HL-60 (cell line): ENCODE data around the gene NOXO1.

ENCODE experiments used
- DNase-seq, 2 experiments: peaks; one replicate each; pipeline ENCODE4 v3.0.0-alpha.2; 2010 to 2020; ENCODE audit warnings: low read depth in 1 of 2, low spot score in 1 of 2
- H3K27ac ChIP-seq: fragments of 250-450 bp; sonication (Bioruptor Pico); replicated peaks from 2 replicates; pipeline ENCODE4 v1.5.1; 2020; ENCODE audit warnings: mild to moderate bottlenecking, moderate library complexity
- H3K27me3 ChIP-seq: fragments of 250-450 bp; sonication (Bioruptor Pico); 2 replicates; pipeline ENCODE4 v1.5.1; 2021; ENCODE audit warnings: mild to moderate bottlenecking, moderate library complexity; ENCODE audit not compliant: insufficient read depth, poor library complexity, severe bottlenecking
- H3K4me3 ChIP-seq: replicated peaks from 2 replicates; pipeline ENCODE4 v1.5.1; 2011; ENCODE audit warnings: mild to moderate bottlenecking, control low read depth, low read length; ENCODE audit not compliant: insufficient read depth
- GABPA ChIP-seq: IDR thresholded peaks from 2 replicates; pipeline ENCODE4 v1.6.1; 2012; ENCODE audit warnings: low read depth
- POLR2AphosphoS5 ChIP-seq: IDR thresholded peaks from 2 replicates; pipeline ENCODE4 v1.6.1; 2012; ENCODE audit warnings: low read depth
- SPI1 ChIP-seq: IDR thresholded peaks from 2 replicates; pipeline ENCODE4 v1.6.1; 2012; ENCODE audit warnings: low read depth, mild to moderate bottlenecking, borderline replicate concordance
- TF ChIP-seq, protein P1 (sequence below): IDR thresholded peaks from 2 replicates; pipeline ENCODE4 v1.6.1; 2012; ENCODE audit warnings: low read depth; ENCODE audit not compliant: insufficient replicate concordance
- TF ChIP-seq, protein P2 (sequence below): IDR thresholded peaks from one replicate; pipeline ENCODE4 v1.5.1; 2011; ENCODE audit warnings: low read length, control low read depth, inconsistent platforms; ENCODE audit not compliant: insufficient read depth

Gene NOXO1

DNA sequence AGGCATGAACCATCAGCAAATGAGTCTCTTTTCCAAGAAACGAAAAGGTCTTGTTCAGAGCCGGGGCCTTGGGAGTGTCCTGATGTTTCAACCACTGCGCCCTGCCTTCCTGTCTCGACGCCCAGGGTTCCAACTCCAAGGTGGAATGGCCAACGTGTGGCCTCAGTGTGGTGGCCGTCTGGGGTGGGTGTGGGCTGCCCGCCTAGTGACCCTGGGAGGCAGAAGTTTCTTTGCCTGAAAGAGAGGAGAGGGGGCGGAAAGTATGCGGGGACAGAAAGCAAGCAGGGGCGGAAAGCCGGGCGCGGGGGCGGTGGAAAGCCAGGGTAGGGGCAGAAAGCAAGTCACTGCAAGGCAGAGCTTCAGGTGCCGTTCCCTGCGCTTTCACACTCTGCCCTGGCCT is 42.4 kb downstream of the NOXO1 start:
- DNase-seq, result peak in 1 of 2 experiments; percentile 29
- Histone ChIP-seq H3K27me3 (no peaks in the 10 kb centered on the region), H3K27ac (peak overlapping the region; percentile 85), H3K4me3 (no peak overlapping the region; the same call in 1 of the 2 replicates)
- TF ChIP-seq POLR2AphosphoS5 (no peak), SPI1 (no peak), GABPA (no peak)
- TF ChIP-seq, protein P1, sequence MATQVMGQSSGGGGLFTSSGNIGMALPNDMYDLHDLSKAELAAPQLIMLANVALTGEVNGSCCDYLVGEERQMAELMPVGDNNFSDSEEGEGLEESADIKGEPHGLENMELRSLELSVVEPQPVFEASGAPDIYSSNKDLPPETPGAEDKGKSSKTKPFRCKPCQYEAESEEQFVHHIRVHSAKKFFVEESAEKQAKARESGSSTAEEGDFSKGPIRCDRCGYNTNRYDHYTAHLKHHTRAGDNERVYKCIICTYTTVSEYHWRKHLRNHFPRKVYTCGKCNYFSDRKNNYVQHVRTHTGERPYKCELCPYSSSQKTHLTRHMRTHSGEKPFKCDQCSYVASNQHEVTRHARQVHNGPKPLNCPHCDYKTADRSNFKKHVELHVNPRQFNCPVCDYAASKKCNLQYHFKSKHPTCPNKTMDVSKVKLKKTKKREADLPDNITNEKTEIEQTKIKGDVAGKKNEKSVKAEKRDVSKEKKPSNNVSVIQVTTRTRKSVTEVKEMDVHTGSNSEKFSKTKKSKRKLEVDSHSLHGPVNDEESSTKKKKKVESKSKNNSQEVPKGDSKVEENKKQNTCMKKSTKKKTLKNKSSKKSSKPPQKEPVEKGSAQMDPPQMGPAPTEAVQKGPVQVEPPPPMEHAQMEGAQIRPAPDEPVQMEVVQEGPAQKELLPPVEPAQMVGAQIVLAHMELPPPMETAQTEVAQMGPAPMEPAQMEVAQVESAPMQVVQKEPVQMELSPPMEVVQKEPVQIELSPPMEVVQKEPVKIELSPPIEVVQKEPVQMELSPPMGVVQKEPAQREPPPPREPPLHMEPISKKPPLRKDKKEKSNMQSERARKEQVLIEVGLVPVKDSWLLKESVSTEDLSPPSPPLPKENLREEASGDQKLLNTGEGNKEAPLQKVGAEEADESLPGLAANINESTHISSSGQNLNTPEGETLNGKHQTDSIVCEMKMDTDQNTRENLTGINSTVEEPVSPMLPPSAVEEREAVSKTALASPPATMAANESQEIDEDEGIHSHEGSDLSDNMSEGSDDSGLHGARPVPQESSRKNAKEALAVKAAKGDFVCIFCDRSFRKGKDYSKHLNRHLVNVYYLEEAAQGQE, result no peak
- TF ChIP-seq, protein P2, sequence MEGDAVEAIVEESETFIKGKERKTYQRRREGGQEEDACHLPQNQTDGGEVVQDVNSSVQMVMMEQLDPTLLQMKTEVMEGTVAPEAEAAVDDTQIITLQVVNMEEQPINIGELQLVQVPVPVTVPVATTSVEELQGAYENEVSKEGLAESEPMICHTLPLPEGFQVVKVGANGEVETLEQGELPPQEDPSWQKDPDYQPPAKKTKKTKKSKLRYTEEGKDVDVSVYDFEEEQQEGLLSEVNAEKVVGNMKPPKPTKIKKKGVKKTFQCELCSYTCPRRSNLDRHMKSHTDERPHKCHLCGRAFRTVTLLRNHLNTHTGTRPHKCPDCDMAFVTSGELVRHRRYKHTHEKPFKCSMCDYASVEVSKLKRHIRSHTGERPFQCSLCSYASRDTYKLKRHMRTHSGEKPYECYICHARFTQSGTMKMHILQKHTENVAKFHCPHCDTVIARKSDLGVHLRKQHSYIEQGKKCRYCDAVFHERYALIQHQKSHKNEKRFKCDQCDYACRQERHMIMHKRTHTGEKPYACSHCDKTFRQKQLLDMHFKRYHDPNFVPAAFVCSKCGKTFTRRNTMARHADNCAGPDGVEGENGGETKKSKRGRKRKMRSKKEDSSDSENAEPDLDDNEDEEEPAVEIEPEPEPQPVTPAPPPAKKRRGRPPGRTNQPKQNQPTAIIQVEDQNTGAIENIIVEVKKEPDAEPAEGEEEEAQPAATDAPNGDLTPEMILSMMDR, result no peak

DNA sequence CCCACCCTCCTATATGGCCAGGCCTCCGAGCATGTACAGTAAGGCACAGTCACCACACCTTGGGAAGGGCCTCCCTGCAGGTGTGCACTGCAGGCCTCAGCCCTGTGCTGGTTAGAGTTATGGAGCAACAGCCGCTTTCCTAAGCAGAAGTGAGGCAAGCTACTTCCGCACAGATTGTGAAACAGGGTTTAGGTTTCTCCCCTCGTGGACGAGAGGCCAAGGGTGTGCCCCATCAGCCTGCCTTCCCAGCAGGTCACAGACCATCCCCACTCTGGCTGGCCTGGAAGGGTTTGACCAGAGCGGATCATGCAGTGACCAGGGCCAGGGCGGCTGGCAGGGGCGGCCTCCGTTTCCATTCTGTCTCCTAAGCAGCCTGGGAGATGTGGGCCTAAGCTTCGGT is 43.0 kb downstream of the NOXO1 start:
- no peaks in the 10 kb centered on the region for H3K27me3 ChIP-seq
- peak; percentile 85 to 97 for DNase-seq
- peak overlapping the region; percentile 85 for H3K27ac ChIP-seq
- H3K4me3 ChIP-seq, result no peak overlapping the region
- TF ChIP-seq, protein P2, result no peak
- TF ChIP-seq POLR2AphosphoS5 (peak; percentile 99), SPI1 (peak; percentile 90), GABPA (peak; percentile 70)
- TF ChIP-seq, protein P1, result peak; percentile 64

DNA sequence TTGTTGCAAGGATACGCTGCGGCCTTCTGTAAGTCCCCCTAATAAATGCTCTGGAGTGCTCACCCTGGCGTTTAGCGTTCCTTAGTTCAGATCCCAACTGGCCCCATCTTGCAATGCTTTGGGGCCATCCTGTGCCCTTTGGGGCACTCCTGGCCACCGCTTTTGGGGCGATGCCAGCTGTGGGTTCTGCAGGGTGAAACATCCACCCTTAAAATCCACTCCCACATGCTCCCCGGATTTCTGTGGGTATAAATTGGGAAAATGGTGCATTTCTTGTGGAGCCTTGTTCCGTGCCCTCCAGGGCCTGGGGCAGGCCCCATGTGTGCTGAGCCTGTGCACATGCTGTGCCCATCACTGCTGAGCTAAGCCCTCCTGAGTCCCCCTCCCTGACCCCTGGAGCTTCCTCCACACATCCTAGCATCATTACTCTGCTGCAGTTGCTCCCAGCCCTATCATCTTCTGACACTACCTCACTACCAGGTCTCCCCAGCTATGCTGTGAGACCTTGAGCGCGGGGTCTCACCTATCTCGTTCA is 44.3 kb downstream of the NOXO1 start:
- DNase-seq, result no peak
- Histone ChIP-seq H3K4me3 (no peak overlapping the region), H3K27ac (peak overlapping the region; percentile 85; the same call in 1 of the 2 replicates), H3K27me3 (no peaks in the 10 kb centered on the region)
- TF ChIP-seq SPI1 (no peak), POLR2AphosphoS5 (no peak), GABPA (no peak)
- TF ChIP-seq, protein P1, result no peak
- TF ChIP-seq, protein P2, result no peak
